Left ventricle myocardium inferior (tissue), 1 donor: ENCODE results near the gene C5orf58. TPM values are rescaled to one million over a fixed set of nuclear protein-coding genes. Genes with fewer than 3 reads are reported as not detected.

Source experiments
- DNase-seq: peaks from one replicate; pipeline ENCODE4 v3.0.0-alpha.2; 2020
- H3K27ac ChIP-seq: fragments of 200-600 bp; replicated peaks from 2 replicates; pipeline ENCODE4 v1.8.0; 2021
- H3K27me3 ChIP-seq: fragments of 200-600 bp; 2 replicates; pipeline ENCODE4 v1.8.0; 2021; ENCODE audit warnings: low read depth
- H3K36me3 ChIP-seq: fragments of 200-600 bp; 2 replicates; pipeline ENCODE4 v1.8.0; 2021
- H3K4me1 ChIP-seq: fragments of 200-600 bp; 2 replicates; pipeline ENCODE4 v1.8.0; 2021
- H3K4me3 ChIP-seq: fragments of 200-600 bp; 2 replicates; pipeline ENCODE4 v1.8.0; 2021; ENCODE audit warnings: mild to moderate bottlenecking, moderate library complexity
- H3K9me3 ChIP-seq: fragments of 200-600 bp; replicated peaks from 2 replicates; pipeline ENCODE4 v1.8.0; 2021
- CTCF ChIP-seq: fragments of 200-600 bp; IDR thresholded peaks from 2 replicates; pipeline ENCODE4 v1.8.0; 2021; ENCODE audit warnings: antibody characterized with exemption, mild to moderate bottlenecking, borderline replicate concordance
- intact Hi-C: fragments of 100-400 bp; cut with micrococcal nuclease; formaldehyde crosslinking; loops from one replicate; pipeline ENCODE4 v1.11.0; 2022
- total RNA-seq: library from RNA; stranded (reverse); fragmentation: NEBNext Ultra II Directional; extraction: Animal tissue kit (Norgen Biotek cat#: 25700); gene quantifications from one replicate; pipeline ENCODE4 v1.2.1, GENCODE V29; 2021
- donor health status: DM: no; HTN: yes; CAD: no; lungs with severe emphysema.

The C5orf58 gene
- total RNA-seq, 1 donor from 2014 or later: 1.0 TPM

GRCh38 chr5:170221327-170221741 lies 11.5 kb upstream of the C5orf58 start:
- intact Hi-C loops: loop anchor here (10.0 kb wide), 1 partner anchor 413 kb away; no protein-coding TSS in a partner anchor
- peaks cover 11% of the 10 kb centered on the region for H3K4me1 ChIP-seq
- H3K4me3 ChIP-seq: no peak overlapping the region
- no peaks in the 10 kb centered on the region for H3K36me3 ChIP-seq
- DNase-seq: no peak
- TF ChIP-seq CTCF: no peak
- H3K9me3 ChIP-seq: no peaks in the 10 kb centered on the region
- H3K27ac ChIP-seq: peak overlapping the region; percentile 41
- peaks cover 16% of the 10 kb centered on the region for H3K27me3 ChIP-seq

GRCh38 chr5:170223360-170223759 lies 9.4 kb upstream of the C5orf58 start:
- Histone ChIP-seq H3K4me3 (no peak overlapping the region), H3K27ac (peak overlapping the region; percentile 53), H3K27me3 (no peaks in the 10 kb centered on the region), H3K4me1 (peaks cover 11% of the 10 kb centered on the region), H3K9me3 (no peaks in the 10 kb centered on the region), H3K36me3 (no peaks in the 10 kb centered on the region)
- intact Hi-C loops: loop anchor here (10.0 kb wide), 1 partner anchor 411 kb away; no protein-coding TSS in a partner anchor
- DNase-seq: no peak
- TF ChIP-seq CTCF: no peak

GRCh38 chr5:170223906-170224305 lies 8.9 kb upstream of the C5orf58 start:
- Histone ChIP-seq H3K4me3 (no peak overlapping the region), H3K9me3 (no peaks in the 10 kb centered on the region), H3K27ac (peak overlapping the region; percentile 53), H3K4me1 (peaks cover 11% of the 10 kb centered on the region), H3K36me3 (no peaks in the 10 kb centered on the region), H3K27me3 (no peaks in the 10 kb centered on the region)
- no peak for TF ChIP-seq CTCF
- no peak for DNase-seq
- intact Hi-C loops: loop anchor here (10.0 kb wide), 1 partner anchor 411 kb away; no protein-coding TSS in a partner anchor

- no peaks in the 10 kb centered on the region for H3K9me3 ChIP-seq
- no peak overlapping the region for H3K27ac ChIP-seq
- intact Hi-C loops: loop anchor here (5.0 to 10.0 kb wide), 2 partner anchors 197 to 409 kb away; no protein-coding TSS in a partner anchor
- DNase-seq: peak; percentile 64
- no peak overlapping the region for H3K4me3 ChIP-seq
- H3K4me1 ChIP-seq: peaks cover 11% of the 10 kb centered on the region
- H3K36me3 ChIP-seq: no peaks in the 10 kb centered on the region
- peak; percentile 85 for TF ChIP-seq CTCF
- H3K27me3 ChIP-seq: no peaks in the 10 kb centered on the region
These were observed 7.3 kb upstream of the C5orf58 start for GRCh38 chr5:170225326-170226128.

- H3K36me3 ChIP-seq: no peaks in the 10 kb centered on the region
- no peak for DNase-seq
- no peak overlapping the region for H3K4me3 ChIP-seq
- no peak overlapping the region for H3K27ac ChIP-seq
- no peaks in the 10 kb centered on the region for H3K27me3 ChIP-seq
- H3K4me1 ChIP-seq: peaks cover 11% of the 10 kb centered on the region
- intact Hi-C loops: loop anchor here (5.0 to 10.0 kb wide), 2 partner anchors 196 to 409 kb away; no protein-coding TSS in a partner anchor
- no peaks in the 10 kb centered on the region for H3K9me3 ChIP-seq
- no peak for TF ChIP-seq CTCF
These were observed 6.6 kb upstream of the C5orf58 start for GRCh38 chr5:170226129-170226615.
